Measurements from ENCODE around the gene POLE.

GRCh38 chr12:132576701-132577100, 110.4 kb downstream of the POLE start:
- no peak for TF ChIP-seq CTCF (IDR thresholded peaks at IDR 0.05)
- no peak for TF ChIP-seq EP300 (IDR thresholded peaks at IDR 0.05)
- no peak for TF ChIP-seq POLR2A (IDR thresholded peaks at IDR 0.05)
